Cardiac septum (tissue), 1 donor: Measurements from ENCODE around the gene HCST. TPM values are rescaled to one million over a fixed set of nuclear protein-coding genes. Genes with fewer than 3 reads are reported as not detected.

Experiments
- DNase-seq: peaks from one replicate; pipeline ENCODE4 v3.0.0-alpha.2; 2020; ENCODE audit warnings: low spot score
- intact Hi-C: fragments of 100-400 bp; cut with DNase I; formaldehyde crosslinking; loops from one replicate; pipeline ENCODE4 v1.14.0; 2022
- total RNA-seq: library from RNA; stranded (reverse); fragmentation: NEBNext Ultra II Directional; extraction: Animal tissue kit (Norgen Biotek cat#: 25700); gene quantifications from one replicate; pipeline ENCODE4 v1.2.1, GENCODE V29; 2021
- donor health status: DM: no; HTN: no; CAD: no.

The HCST gene
- total RNA-seq, 1 donor from 2014 or later, result 5.4 TPM

GRCh38 chr19:35931161-35931873, 29.0 kb downstream of the HCST start:
- intact Hi-C loops, result loop anchor here (1.0 to 2.0 kb wide), 5 partner anchors 33 to 237 kb away; partner anchors contain the start of genes PSENEN and U2AF1L4
- peak; percentile 100 for DNase-seq

- no peak for DNase-seq
- intact Hi-C loops, result loop anchor here (1.0 to 2.0 kb wide), 5 partner anchors 33 to 237 kb away; partner anchors contain the start of genes PSENEN and U2AF1L4
Observed at GRCh38 chr19:35931874-35932202, 29.5 kb downstream of the HCST start.

GRCh38 chr19:35932291-35932936, 30.1 kb downstream of the HCST start:
- DNase-seq, result no peak
- intact Hi-C loops, result no loop called here

- intact Hi-C loops, result no loop called here
Observed at GRCh38 chr19:35935911-35936737, 33.8 kb downstream of the HCST start, which contains the start of gene LRFN3. Gene LRFN3 (plus strand): TSS chr19:35936374. CDS start chr19:35939426, 3,052 bp downstream.

GRCh38 chr19:35936738-35937268, 34.5 kb downstream of the HCST start:
- no peak for DNase-seq
- intact Hi-C loops, result no loop called here

More at GRCh38 chr19:35935911-35936737, 33.8 kb downstream of the HCST start, which contains the start of gene LRFN3:
- DNase-seq, result peak; percentile 82

- no peak for DNase-seq
- intact Hi-C loops, result no loop called here
Observed at GRCh38 chr19:35937345-35938281, 35.3 kb downstream of the HCST start.

GRCh38 chr19:35938282-35939224, 36.2 kb downstream of the HCST start:
- intact Hi-C loops, result no loop called here
- no peak for DNase-seq

- intact Hi-C loops, result no loop called here
- no peak for DNase-seq
Observed at GRCh38 chr19:35939307-35940077, 37.2 kb downstream of the HCST start.

GRCh38 chr19:35940078-35940775, 37.9 kb downstream of the HCST start:
- no peak for DNase-seq

GRCh38 chr19:35940839-35941238, 38.5 kb downstream of the HCST start:
- DNase-seq, result no peak
- intact Hi-C loops, result no loop called here

More at GRCh38 chr19:35940078-35940775, 37.9 kb downstream of the HCST start:
- intact Hi-C loops, result no loop called here

DNA sequence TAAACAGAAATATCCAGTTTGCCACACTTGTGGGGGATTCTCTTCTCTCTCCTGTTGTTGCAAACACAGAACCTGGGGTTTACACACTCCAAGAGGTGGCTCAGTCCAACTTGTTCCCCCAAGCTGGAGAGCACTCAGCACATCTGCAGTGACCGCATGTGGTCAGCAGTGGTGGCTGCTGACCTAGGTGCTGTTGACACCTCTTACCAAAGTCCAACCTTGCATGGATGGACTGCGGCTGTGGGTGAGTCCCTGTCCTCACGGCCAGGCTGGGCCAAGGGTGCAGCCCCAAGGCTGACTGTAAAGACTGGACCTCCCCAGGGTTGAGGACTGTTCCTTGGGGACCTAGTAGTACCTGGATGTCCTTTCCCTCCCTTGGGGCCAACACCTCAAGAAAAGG, 39.9 kb downstream of the HCST start:
- intact Hi-C loops, result no loop called here
- DNase-seq, result no peak

GRCh38 chr19:35943321-35944301, 41.3 kb downstream of the HCST start:
- DNase-seq, result no peak

DNA sequence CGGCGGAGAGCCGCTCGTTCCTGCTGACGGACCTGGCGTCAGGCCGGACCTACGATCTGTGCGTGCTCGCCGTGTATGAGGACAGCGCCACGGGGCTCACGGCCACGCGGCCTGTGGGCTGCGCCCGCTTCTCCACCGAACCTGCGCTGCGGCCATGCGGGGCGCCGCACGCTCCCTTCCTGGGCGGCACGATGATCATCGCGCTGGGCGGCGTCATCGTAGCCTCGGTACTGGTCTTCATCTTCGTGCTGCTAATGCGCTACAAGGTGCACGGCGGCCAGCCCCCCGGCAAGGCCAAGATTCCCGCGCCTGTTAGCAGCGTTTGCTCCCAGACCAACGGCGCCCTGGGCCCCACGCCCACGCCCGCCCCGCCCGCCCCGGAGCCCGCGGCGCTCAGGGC, 42.2 kb downstream of the HCST start:
- no peak for DNase-seq
- intact Hi-C loops, result no loop called here

More at GRCh38 chr19:35943321-35944301, 41.3 kb downstream of the HCST start:
- intact Hi-C loops, result no loop called here

DNA sequence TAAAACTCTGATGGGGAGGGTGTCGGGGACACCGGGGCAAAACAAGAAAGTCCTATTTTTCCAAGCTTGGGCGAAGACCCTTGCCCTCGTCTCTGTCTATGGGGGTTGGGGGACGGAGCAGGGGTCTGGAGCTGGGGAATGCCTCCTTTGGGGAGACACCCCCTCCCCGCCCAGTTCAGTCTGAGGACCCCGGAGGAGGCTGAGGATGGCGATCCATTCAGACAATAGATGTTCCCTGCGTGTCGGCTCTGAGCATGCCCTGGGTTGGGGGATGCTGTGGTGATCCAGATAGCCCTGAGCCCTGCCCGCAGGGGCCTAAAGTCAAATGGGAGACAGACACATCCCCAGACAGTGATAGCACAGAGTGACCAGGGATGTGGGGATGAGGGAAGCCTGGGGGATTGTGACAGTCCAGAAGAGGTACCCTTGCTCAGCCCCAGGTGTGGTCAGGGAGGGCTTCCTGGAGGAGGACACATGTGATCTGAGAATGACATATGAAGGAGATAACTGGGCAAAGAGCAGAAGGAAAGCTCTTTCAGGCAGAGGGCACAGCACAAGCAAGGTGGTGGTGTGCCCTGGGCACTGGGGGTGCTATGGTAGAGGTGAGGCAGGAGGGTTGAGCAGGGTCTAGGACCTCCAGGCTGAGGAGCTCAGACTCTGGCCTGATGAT, 42.9 kb downstream of the HCST start:
- intact Hi-C loops, result no loop called here
- no peak for DNase-seq

DNA sequence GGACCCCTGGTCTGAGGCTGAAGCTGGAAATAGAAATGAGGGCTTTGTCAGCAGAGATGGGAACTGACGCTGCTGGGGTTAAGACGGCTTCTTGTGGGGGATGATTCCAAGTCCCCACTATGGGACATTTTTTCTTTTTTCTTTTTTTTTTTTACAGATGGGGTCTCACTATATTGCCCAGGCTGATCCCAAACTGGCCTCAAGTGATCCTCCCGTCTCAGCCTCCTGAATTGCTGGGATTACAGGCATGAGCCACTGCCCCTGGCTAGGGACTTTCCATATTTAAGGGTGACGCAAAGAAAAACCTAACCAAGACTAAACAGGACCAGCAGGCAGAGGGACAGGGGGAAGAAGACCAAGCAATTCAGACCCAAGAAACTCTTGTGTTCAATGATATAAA, 43.9 kb downstream of the HCST start:
- intact Hi-C loops, result no loop called here
- no peak for DNase-seq
